Heart right ventricle (tissue), 16 donors: Measurements from ENCODE around the gene NF2. TPM values are rescaled to one million over a fixed set of nuclear protein-coding genes. Genes with fewer than 3 reads are reported as not detected.

ENCODE experiments used
- ATAC-seq, 8 donors: fragments of 200-7000 bp; cut with Tn5 transposase; one replicate each; pipeline ENCODE4 v1.9.1; 2020; ENCODE audit warnings: mild to moderate bottlenecking in 8 of 8, moderate library complexity in 8 of 8, moderate number of reproducible peaks in 1 of 8
- DNase-seq, 2 donors: peaks; one replicate each; pipeline ENCODE4 v3.0.0-alpha.2; 2020
- H3K27ac ChIP-seq, 10 donors: fragments of 200-600 bp; sonication (generic) in 2 of 10; one replicate each; pipeline versions ENCODE4 v1.5.0 to v1.8.0; 2020 to 2022; ENCODE audit warnings: mild to moderate bottlenecking in 3 of 10
- H3K27me3 ChIP-seq, 7 donors: fragments of 200-600 bp; one replicate each; pipeline ENCODE4 v1.8.0; 2021 to 2022; ENCODE audit warnings: mild to moderate bottlenecking in 2 of 7
- H3K36me3 ChIP-seq, 9 donors: fragments of 200-600 bp; sonication (generic) in 1 of 9; one replicate each; pipeline versions ENCODE4 v1.5.0 to v1.8.0; 2020 to 2022; ENCODE audit warnings: mild to moderate bottlenecking in 2 of 9
- H3K4me1 ChIP-seq, 9 donors: fragments of 200-600 bp; sonication (generic) in 1 of 9; one replicate each; pipeline versions ENCODE4 v1.5.0 to v1.8.0; 2020 to 2022; ENCODE audit warnings: mild to moderate bottlenecking in 4 of 9
- H3K4me3 ChIP-seq, 10 donors: fragments of 200-600 bp; sonication (generic) in 2 of 10; one replicate each; pipeline versions ENCODE4 v1.5.0 to v1.8.0; 2020 to 2022; ENCODE audit warnings: mild to moderate bottlenecking in 7 of 10, moderate library complexity in 2 of 10
- H3K9me3 ChIP-seq, 11 donors: fragments of 200-600 bp in 10 of 11; sonication (generic) in 2 of 11; one replicate each; pipeline versions ENCODE4 v1.5.0 to v1.8.0; 2013 to 2022; ENCODE audit warnings: mild to moderate bottlenecking in 2 of 11, control low read depth in 1 of 11, moderate library complexity in 1 of 11
- WGBS, 2 donors: extraction: QIAGEN DNeasy Blood & Tissue Kit; methylation state at CpG; one replicate each; pipeline ENCODE4 v1.1.7; 2013; ENCODE audit warnings: inconsistent platforms in 1 of 2; 5-methylcytosine and 5-hydroxymethylcytosine counted together
- intact Hi-C, 10 donors: fragments of 100-400 bp; cut with DNase I; formaldehyde crosslinking; loops; one replicate each; pipeline versions ENCODE4 v1.11.1 to v1.14.2; 2022
- polyA plus RNA-seq, 2 donors: library from polyadenylated mRNA; stranded (reverse); fragments of 200-250 nt; gene quantifications; one replicate each; pipeline ENCODE4 v1.2.3, GENCODE V29; 2013
- total RNA-seq, 10 donors: library from RNA; stranded (reverse); fragmentation: NEBNext Ultra II Directional in 3 of 10; extraction: Animal tissue kit (Norgen Biotek cat#: 25700) in 3 of 10; gene quantifications; one replicate each; pipeline versions ENCODE4 v1.2.1 to v1.2.4, GENCODE V29; 2021 to 2023
- TF ChIP-seq, protein P1 (sequence below), 9 donors: fragments of 200-600 bp; sonication (generic) in 2 of 9; IDR thresholded peaks; one replicate each; pipeline versions ENCODE4 v1.5.0 to v1.8.0; 2021 to 2022; ENCODE audit warnings: antibody characterized with exemption in 9 of 9, mild to moderate bottlenecking in 5 of 9, moderate library complexity in 1 of 9
- donor health status: Arrhythmogenic right ventricular cardiomyopathy.
- donor health status: ischemic (EF 13 %, LVEDD 7.1; RV severe dilation, severe dysfunction).
- donor health status: healthy with polysubstance abuse.
- donor health status: DM: no; HTN: yes; CAD: no.
- donor health status: DM: no; HTN: no; CAD: no.
- donor health status: ischemic (EF 25% LVEDD 6.9; RV normal size, moderate dysfunction).
- donor health status: ischemic (EF 25% LVEDD 5.7; RV mildly dilated, moderate dysfunction).
- donor health status: healthy.
- donor health status: DM: yes; HTN: yes; CAD: no.
- donor health status: Ischemic cardiomyopathy.
- donor health status: ischemic (EF 35%, LVEDD 5.7; RV mildly dilated, moderate dysfunction).
- donor health status: nonischemic (EF 11% LVEDD 7.7; RV severe dilation, severe dysfunction).
- donor health status: DM: yes; HTN: yes; CAD: no.
- donor health status: PGD.
- donor health status: ischemic (EF 29% LVEDD 5.4; RV normal size, mild dysfunction).
- donor health status: nonischemic (EF 23%, LVEDD 6.1; RV moderate dilation, normal function).

Gene NF2
- total and polyA plus RNA-seq, 12 donors, result 9.7 to 59.4 (median 43.8) TPM

DNA sequence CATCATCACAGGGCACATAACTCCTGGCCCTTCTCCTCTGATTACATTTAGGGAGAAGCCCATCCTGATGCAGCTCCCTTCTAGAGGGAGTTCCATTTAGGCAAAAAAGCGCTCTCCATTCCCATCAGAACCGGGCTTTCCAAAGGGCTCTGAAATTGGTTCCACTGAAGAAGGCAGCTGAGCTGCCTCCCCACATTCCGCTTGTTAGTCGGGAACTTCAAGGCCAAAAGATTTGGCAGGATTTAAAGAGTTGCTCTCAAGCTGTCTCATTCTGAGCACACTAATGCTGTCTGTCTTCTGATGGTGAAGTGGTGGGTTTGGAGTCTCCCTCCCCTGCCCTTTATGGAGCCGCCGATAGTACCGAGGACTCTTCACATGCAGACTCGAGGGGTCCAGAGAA is 89.7 kb downstream of the NF2 start:
- Histone ChIP-seq H3K4me1 (no peaks in the 10 kb centered on the region), H3K36me3 (peaks cover 0 to 74% (median 9%) of the 10 kb centered on the region in 9 donors), H3K27me3 (no peaks in the 10 kb centered on the region), H3K9me3 (no peaks in the 10 kb centered on the region), H3K4me3 (no peak overlapping the region), H3K27ac (no peak overlapping the region)
- DNase-seq (no peak), ATAC-seq (no peak)
- 84 to 85% methylated on average over 8 of the region's 8 CpGs for WGBS, 2 donors
- TF ChIP-seq, protein P1, sequence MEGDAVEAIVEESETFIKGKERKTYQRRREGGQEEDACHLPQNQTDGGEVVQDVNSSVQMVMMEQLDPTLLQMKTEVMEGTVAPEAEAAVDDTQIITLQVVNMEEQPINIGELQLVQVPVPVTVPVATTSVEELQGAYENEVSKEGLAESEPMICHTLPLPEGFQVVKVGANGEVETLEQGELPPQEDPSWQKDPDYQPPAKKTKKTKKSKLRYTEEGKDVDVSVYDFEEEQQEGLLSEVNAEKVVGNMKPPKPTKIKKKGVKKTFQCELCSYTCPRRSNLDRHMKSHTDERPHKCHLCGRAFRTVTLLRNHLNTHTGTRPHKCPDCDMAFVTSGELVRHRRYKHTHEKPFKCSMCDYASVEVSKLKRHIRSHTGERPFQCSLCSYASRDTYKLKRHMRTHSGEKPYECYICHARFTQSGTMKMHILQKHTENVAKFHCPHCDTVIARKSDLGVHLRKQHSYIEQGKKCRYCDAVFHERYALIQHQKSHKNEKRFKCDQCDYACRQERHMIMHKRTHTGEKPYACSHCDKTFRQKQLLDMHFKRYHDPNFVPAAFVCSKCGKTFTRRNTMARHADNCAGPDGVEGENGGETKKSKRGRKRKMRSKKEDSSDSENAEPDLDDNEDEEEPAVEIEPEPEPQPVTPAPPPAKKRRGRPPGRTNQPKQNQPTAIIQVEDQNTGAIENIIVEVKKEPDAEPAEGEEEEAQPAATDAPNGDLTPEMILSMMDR (IDR thresholded peaks at IDR 0.05), result no peak
- intact Hi-C loops, result loop anchor here in 5 of 10 donors (5.0 to 10.0 kb wide), 5 partner anchors 312 to 394 kb away; partner anchors contain the start of gene HORMAD2 (in 1 of the 5)

DNA sequence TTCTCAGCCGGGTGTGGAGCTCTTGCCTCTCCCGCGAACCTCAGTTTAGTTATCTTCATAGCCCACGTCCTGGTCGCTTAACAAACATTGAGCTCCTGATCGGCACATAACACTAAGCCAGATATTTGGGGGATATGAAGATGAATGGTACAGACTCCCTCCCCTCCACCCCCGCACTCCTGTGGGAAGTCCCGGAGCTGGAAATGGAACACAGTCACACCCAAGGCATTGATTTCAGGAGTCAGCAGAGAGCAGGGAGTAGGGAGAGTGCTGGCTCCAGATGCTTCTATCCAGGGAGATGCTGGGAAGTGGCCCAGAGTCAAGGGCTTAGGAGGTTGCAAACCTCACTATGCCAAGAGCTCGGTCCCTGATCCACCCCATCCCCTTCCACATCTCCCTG is 90.2 kb downstream of the NF2 start:
- Histone ChIP-seq H3K9me3 (no peaks in the 10 kb centered on the region), H3K27ac (no peak overlapping the region), H3K36me3 (peaks cover 0 to 69% (median 9%) of the 10 kb centered on the region in 9 donors), H3K4me3 (no peak overlapping the region), H3K4me1 (no peaks in the 10 kb centered on the region), H3K27me3 (no peaks in the 10 kb centered on the region)
- DNase-seq (no peak), ATAC-seq (peak in 3 of 8 donors; percentile 13 to 50 (median 23))
- intact Hi-C loops, result loop anchor here in 5 of 10 donors (5.0 to 10.0 kb wide), 5 partner anchors 311 to 394 kb away; partner anchors contain the start of gene HORMAD2 (in 1 of the 5)
- TF ChIP-seq, protein P1 (IDR thresholded peaks at IDR 0.05), result no peak
- WGBS, 2 donors, result 55 to 80% methylated on average over 9 of the region's 9 CpGs

DNA sequence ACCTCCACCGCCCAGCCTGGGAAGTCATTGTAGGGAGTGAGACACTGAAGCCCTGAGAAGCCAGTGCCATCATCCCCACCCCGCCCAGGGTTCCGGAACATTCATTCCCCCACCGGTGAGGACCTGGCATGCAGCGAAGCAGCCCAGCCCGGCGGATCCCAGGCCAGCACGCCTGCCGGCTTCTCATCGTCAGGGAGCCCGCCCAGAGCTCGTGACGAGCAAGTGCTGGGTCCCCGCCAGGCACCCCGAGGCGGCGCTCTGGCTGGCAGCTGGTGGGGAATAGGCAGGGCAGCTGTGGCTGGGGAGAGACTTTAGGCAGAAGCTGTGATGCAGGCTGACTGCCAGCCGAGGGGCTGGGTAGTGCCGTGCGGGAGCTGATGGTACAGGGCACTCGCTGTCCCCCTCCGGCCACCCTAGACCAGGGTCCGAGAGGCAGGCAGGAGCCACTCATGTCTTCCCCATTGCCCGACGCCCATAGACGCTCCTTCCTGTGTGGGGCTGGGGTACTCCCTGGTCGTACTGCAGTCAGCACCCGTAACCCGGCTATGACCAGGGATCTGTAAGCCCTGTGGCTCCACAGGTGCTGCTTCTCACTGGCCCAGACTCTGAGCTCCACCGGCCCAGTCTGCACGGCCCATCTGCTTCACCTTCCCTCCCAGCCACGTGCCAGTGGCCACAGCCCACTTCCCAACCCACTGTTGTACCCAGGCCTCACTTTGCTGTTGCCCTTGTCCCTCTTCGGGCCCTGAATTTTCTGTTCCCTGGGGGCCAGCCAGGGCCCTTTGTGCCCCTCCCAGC is 91.9 kb downstream of the NF2 start:
- TF ChIP-seq, protein P1 (IDR thresholded peaks at IDR 0.05), result no peak
- intact Hi-C loops, result loop anchor here in 3 of 10 donors (10.0 kb wide), 3 partner anchors 309 to 389 kb away; partner anchors contain the start of gene HORMAD2 (in 1 of the 3)
- no peak for DNase-seq
- peaks cover 0 to under 1% (median 0%) of the 10 kb centered on the region in 7 donors for H3K27me3 ChIP-seq
- no peak overlapping the region for H3K4me3 ChIP-seq
- H3K9me3 ChIP-seq, result no peaks in the 10 kb centered on the region
- peak in 2 of 8 donors; percentile 13 to 44 for ATAC-seq
- no peak overlapping the region for H3K27ac ChIP-seq
- WGBS, 2 donors, result 91 to 92% methylated on average over 33 of the region's 33 CpGs
- peaks cover 0 to 69% (median 9%) of the 10 kb centered on the region in 9 donors for H3K36me3 ChIP-seq
- no peaks in the 10 kb centered on the region for H3K4me1 ChIP-seq

DNA sequence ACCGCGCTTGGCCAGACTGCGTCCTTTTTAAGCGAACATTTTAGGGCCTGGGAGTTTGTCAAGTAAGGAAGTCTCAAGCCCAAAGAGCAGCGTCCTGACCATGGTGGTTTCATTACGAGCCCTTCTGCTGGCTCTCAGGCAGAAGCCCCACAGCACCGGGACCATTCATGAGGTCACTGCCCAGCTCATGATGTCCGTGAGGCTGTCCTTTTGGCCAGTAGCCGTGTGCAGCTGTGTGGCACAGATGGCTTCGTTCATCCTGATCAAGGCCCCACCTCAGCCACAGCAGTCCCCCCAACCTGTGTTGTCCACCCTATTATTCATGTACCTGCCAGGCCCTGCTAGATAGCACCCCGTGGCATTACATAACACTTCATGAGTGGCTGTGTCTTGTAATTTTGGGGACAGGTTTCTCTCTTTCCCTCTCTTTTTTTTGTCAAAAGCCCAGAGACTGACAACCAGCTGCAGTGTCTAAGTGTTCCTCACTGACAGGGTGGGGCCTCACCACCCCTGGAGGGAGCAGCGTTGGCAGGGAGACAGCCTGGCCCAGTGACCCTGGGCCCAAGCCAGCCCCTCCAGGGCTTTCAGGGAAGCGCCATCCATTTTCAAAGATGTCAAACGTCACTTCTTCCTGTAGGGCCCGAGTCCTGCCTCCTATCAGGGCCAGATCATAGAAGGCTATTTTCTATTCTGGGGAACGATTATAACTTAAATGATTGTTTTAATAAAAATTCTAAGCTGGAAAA is 94.6 kb downstream of the NF2 start:
- TF ChIP-seq, protein P1 (IDR thresholded peaks at IDR 0.05), result no peak
- WGBS, 2 donors, result 81 to 83% methylated on average over 16 of the region's 16 CpGs
- no peaks in the 10 kb centered on the region for H3K9me3 ChIP-seq
- DNase-seq (no peak), ATAC-seq (no peak)
- H3K4me1 ChIP-seq, result peaks cover 0 to 18% (median 8%) of the 10 kb centered on the region in 9 donors
- intact Hi-C loops, result loop anchor here in 3 of 10 donors (10.0 kb wide), 3 partner anchors 307 to 387 kb away; partner anchors contain the start of gene HORMAD2 (in 1 of the 3)
- peaks cover 0 to 25% (median 18%) of the 10 kb centered on the region in 7 donors for H3K27me3 ChIP-seq
- H3K36me3 ChIP-seq, result peaks cover 0 to 50% (median 9%) of the 10 kb centered on the region in 9 donors
- no peak overlapping the region for H3K27ac ChIP-seq
- H3K4me3 ChIP-seq, result no peak overlapping the region
